ELR (cell line): Measurements from ENCODE around the gene PRR23C.
A peak's percentile ranks its signal among the peaks of the same experiment; 100 is the strongest.
"Not testable (repeated sequence)": the region's sequence is repeated elsewhere in the genome, so short reads cannot be mapped to it uniquely, and the experiment has no call there.

ENCODE experiments used
- DNase-seq: peaks from one replicate; pipeline ENCODE4 v3.0.0-alpha.2; 2015; ENCODE audit warnings: low read depth

The PRR23C gene

GRCh38 chr3:139044366-139045210, at the start of gene PRR23C:
PRR23C (minus strand) TSS chr3:139044892; CDS start chr3:139044620, 272 bp downstream.
- DNase-seq = no peak

DNA sequence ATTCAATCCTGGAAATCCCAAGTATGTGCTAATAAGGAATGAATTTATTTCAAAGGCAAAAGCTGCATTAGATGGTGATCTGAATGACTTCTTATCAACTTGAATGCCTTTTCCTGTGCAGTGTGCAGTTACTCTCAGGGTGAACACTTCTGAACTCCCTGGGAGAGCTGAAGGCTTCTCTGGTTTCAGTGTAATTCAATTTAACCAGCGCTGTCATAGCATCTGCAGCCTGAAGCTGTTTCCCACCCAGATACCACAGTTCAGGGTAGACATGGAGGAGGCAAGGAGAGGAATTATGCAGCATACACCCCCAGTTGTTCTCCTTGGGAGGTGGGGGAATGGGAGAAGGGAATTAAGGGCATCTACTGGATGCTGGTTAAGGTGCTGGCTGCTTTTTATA, 49.1 kb upstream of the PRR23C start:
- no peak for DNase-seq

- no peak for DNase-seq
Observed at GRCh38 chr3:139088462-139089324, 44.0 kb upstream of the PRR23C start.

- no peak for DNase-seq
Observed at GRCh38 chr3:139087621-139088020, 42.9 kb upstream of the PRR23C start.

DNA sequence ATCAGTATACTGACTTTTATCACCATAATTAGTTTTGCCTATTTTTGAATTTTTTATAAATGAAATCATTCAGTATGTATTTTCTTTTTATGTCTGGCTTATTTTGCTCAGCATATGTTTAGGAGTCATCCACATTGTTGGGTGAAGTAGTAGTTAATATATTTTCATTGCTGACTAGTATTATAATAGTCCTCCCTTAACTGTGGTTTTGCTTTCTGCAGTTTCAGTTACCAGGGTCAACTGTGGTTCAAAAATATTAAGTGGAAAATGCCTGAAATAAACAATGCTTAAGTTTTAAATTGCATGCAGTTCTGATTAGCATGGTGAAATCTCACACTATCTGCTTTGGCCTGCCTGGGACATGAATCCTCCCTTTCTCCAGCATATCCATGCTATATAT, 39.5 kb upstream of the PRR23C start:
- no peak for DNase-seq

DNA sequence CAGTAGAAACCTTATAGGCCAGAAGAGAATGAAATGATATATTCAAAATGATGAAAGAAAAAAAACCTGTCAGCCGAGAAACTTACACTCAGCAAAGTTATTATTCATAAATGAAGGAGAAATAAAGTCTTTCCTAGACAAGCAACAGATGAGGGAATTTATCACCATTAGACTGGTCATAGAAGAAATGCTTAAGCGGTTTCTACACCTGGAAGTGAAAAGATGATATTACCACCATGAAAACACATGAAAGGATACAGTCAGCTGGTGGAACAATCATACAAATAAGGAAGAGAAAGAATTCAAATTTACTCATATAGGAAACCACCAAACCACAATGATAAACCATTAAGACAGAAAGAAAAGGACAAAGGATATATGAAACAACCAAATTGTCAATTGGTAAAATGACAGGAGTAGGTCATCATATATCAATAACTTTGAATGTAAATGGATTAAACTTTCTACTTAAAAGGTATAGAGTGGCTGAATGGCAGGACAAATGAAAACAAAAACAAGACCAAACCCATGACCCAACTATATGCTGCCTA, 29.9 kb upstream of the PRR23C start:
- no peak for DNase-seq

DNA sequence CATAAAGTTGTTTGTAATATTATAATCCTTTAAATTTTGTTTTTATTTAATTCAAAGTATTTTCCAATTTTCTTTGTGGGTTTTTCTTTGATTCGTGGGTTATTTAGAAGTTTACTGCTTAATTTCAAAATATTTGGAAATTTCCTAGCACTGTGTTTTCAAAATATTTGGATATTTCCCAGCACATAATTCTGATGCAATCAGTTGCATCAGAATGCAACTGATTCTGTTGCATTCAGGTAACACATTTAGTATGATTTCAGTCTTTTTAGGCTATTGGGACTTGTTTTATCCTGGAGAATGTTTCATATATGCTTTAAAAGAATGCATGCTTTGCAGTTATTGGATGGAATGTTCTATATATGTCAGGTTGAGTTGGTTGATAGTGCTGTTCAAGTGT, 18.2 kb upstream of the PRR23C start:
- DNase-seq = no peak

GRCh38 chr3:139052802-139053600, 8.3 kb upstream of the PRR23C start:
- DNase-seq = no peak

- no peak for DNase-seq
Observed at GRCh38 chr3:139043554-139044365, 932 bp downstream of the PRR23C start.

DNA sequence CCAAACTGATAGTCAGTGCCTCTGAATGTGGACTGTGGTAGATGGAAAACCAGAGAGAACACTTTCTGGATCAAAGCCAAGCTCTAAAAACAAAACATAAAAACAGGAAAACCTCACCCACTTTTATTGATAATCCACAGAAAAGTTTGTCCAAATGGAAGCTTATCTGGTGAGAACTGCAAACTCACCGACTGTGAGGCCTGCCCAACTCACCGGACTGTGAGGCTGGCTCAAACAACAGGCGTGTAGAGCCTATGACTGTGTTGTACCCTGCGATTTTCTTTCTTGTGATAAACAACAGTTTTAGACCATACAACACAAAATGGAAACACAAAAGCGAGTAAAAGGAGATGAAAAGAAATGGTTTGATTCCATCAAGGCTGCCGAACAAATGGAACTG, 7.2 kb downstream of the PRR23C start:
- no peak for DNase-seq

DNA sequence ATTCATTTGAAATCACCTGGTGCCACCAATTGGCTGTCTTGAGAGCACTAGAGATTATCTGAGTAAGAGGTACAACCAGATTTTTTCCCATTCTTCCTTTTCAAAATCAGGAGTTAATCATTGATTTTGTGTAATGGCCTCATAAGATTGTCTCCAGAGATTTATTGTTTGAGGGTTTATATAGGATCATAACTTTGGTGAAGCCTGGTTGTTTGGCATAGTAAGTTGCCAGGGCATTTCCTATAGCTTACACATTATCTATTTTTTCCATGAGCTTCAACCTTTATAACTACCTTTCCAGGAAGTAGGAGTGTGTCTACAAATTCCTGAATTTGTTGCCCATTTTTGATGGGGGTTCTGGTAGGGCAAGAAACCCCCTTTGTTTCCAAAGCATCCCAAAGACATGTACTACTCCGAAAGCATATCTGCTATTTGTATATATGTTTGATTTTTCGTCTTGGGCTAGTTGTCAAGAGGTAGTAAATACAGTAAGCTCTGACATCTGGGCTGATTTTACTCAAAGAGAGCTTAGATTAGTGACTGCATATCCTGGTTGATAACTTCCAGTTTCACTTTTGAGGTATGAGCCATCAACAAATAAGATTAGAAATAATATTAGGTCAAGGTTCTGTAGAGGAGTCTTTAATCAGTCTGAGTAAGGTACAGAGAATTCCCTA, 12.2 kb downstream of the PRR23C start:
- DNase-seq = no peak

DNA sequence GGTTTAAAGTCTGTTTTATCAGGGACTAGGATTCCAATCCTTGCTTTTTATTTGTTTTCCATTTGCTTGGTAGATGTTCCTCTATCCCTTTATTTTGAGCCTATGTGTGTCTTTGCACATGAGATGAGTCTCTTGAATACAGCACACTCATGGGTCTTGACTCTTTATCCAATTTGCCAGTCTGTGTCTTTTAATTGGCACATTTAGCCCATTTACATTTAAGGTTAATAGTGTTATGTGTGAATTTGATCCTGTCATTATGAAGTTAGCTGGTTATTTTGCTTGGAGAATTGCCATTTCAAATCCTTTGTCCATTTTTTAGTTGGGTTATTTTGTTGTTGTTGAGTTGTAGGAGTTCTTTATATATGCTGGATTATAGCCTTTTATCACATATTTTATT, 14.1 kb downstream of the PRR23C start:
- DNase-seq = not testable (repeated sequence)

DNA sequence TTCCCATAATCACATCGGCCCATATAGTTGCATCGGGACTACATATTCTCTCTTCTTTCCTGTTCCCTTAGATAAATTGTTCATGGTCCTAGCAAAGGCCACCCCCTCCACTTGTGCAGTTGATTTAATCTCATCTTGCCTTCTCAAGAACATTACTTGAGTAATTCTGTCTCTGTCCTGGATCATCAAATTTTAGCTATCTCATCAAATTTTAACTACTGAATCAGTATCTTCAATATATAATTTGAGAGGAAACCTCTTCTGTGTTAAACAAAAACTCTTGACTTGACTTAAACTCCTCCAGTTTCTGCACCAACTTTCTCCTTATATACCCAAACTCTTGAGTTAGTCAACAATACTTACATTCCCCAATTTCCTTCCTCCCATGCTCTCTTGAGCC, 19.7 kb downstream of the PRR23C start:
- no peak for DNase-seq

DNA sequence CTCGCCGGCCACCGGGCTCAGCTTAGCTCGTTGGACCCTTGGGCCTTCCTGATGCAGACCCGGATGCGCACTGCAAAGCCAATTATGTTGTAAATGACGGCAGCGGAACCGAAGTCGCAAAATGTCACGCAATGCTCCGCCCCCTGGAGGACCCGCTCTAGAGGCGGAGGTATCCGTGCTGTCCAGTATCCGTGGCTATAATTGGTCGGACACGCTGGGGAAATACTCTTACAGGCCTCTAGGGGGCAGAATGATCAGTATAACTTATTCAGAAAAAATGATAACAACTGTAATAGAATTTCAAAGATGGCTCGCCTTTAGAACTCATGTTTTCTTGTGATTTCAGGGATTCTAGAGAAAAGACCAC, 23.8 kb downstream of the PRR23C start, which contains the start of gene PRR23B:
PRR23B (minus strand) TSS at position 59 of the 367 bp plus-strand sequence. CDS start 265 bp downstream, outside the sequence.
- peak; percentile 12 for DNase-seq

- DNase-seq = no peak
Observed at GRCh38 chr3:139020036-139020867, 24.4 kb downstream of the PRR23C start.

- peak; percentile 7 for DNase-seq
Observed at GRCh38 chr3:139016430-139017048, 28.2 kb downstream of the PRR23C start.

DNA sequence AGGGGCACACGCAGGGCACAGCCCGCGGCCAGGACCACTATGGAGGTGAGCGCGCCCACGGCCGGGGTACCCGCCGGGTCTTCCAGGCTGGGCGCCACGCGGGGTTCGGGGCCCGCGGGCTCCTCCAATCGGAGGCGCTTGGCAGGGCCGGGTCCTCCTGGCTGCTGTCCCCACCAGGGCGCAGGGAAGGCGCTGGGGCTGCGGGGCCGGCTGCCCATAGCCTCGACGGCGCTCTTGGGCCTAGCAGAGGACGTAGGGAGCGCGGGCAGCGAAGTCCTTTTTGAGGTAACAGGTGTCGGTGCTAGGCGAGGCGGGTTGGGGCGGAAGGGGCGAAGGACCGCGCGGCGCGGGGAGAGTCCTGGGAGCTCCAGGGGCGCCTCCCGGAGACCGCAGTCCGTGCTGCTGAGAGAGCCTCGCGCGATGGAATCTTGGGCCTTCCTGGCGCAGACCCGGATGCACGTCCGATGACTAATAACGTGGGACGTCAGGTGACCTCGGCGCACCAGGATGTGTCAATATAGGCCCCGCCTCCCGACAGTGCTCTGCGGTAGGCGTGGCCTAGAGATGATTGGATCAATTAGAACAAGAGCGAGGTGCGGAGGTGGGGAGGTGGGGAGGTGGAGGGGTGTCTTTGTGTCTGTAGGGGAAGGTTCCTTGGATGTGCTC, 38.5 kb downstream of the PRR23C start, which contains the start of gene PRR23A:
PRR23A (minus strand) TSS at position 218 of the 666 bp plus-strand sequence; CDS start at position 218, 0 bp downstream.
- DNase-seq = no peak

GRCh38 chr3:139005356-139005993, 39.2 kb downstream of the PRR23C start:
- no peak for DNase-seq
